K562 (cell line): ENCODE results near the gene SERPINE3. TPM values are rescaled to one million over a fixed set of nuclear protein-coding genes. Genes with fewer than 3 reads are reported as not detected.

Source experiments
- ATAC-seq: fragments of 200-7000 bp; cut with Tn5 transposase; 3 replicates; pipeline ENCODE4 v1.9.1; 2020; ENCODE audit warnings: moderate library complexity
- BruUV-seq: library from RNA; stranded (reverse); fragments of 400-500 nt; replicated peaks from 2 replicates; lab custom pipeline; 2021; lab: Mats Ljungman, UMichigan
- CTCF ChIA-PET: fragments of 300-600 bp; formaldehyde crosslinking; extraction: SDS; loops from one replicate; lab custom pipeline; 2021; ENCODE audit warnings: low intra/inter-chr PET ratio; lab: Yijun Ruan, JAX
- POLR2A ChIA-PET: fragments of 300-600, 350-650 bp; sonication (Branson Sonifier 250); formaldehyde crosslinking; extraction: SDS; loops from one replicate; lab custom pipeline; 2021; ENCODE audit warnings: antibody characterized with exemption, inconsistent platforms; lab: Yijun Ruan, JAX
- DNase-seq, 4 experiments: peaks; one replicate each; pipeline versions ENCODE4 v3.0.0 to v3.0.0-alpha.2; 2011 to 2018; ENCODE audit warnings: low spot score in 3 of 4, mixed read lengths in 3 of 4; ENCODE audit errors: extremely low read depth in 1 of 4
- FAIRE-seq: peaks from 2 replicates; lab custom pipeline; 2011; peaks lifted over from hg19 to GRCh38; lab: Jason Lieb, UNC
- H2AFZ ChIP-seq: 2 replicates; pipeline ENCODE4 v1.6.0; 2011; ENCODE audit warnings: low read depth, low read length, control low read depth, inconsistent platforms
- H3K27ac ChIP-seq: fragments of 200-600 bp; 3 replicates; pipeline ENCODE4 v1.8.0; 2011; ENCODE audit warnings: low read depth, mild to moderate bottlenecking, control low read depth, inconsistent platforms, low read length, moderate library complexity, mixed read lengths; ENCODE audit errors: extremely low read depth
- H3K27me3 ChIP-seq, 2 experiments: fragments of 300-600 bp in 1 of 2; 2 replicates in 1 of 2; 3 replicates in 1 of 2; pipeline versions ENCODE4 v1.6.0 to v1.8.0; 2011; ENCODE audit warnings: inconsistent platforms in 2 of 2, low read length in 2 of 2, mild to moderate bottlenecking in 1 of 2, mixed read lengths in 1 of 2, moderate library complexity in 1 of 2; ENCODE audit not compliant: control insufficient read depth in 2 of 2, insufficient read depth in 2 of 2
- H3K36me3 ChIP-seq: fragments of 300-600 bp; 3 replicates; pipeline ENCODE4 v1.8.0; 2011; ENCODE audit warnings: mild to moderate bottlenecking, low read length, inconsistent platforms; ENCODE audit not compliant: control insufficient read depth, insufficient read depth
- H3K4me1 ChIP-seq, 2 experiments: fragments of 200-600 bp in 1 of 2; replicated peaks in 1 of 2; 2 replicates in 1 of 2; 3 replicates in 1 of 2; pipeline versions ENCODE4 v1.5.1 to v1.8.0; 2011; ENCODE audit warnings: inconsistent platforms in 2 of 2, low read length in 2 of 2, mild to moderate bottlenecking in 1 of 2, mixed read lengths in 1 of 2, moderate library complexity in 1 of 2; ENCODE audit not compliant: control insufficient read depth in 2 of 2, insufficient read depth in 2 of 2
- H3K4me2 ChIP-seq: 2 replicates; pipeline ENCODE4 v1.6.1; 2011; ENCODE audit warnings: low read length, control low read depth, inconsistent platforms, mixed read lengths; ENCODE audit not compliant: insufficient read depth
- H3K4me3 ChIP-seq: fragments of 200-600 bp; sonication (generic), shearing (Covaris generic); 2 replicates; pipeline ENCODE4 v1.5.1; 2016; ENCODE audit warnings: control low read depth, inconsistent platforms
- H3K79me2 ChIP-seq: fragments of 200-600 bp; 3 replicates; pipeline ENCODE4 v1.8.0; 2011; ENCODE audit warnings: low read length, inconsistent platforms; ENCODE audit not compliant: control insufficient read depth, insufficient read depth
- H3K9ac ChIP-seq, 2 experiments: 2 replicates each; pipeline versions ENCODE4 v1.6.0 to v1.6.1; 2011; ENCODE audit warnings: low read depth in 2 of 2, low read length in 2 of 2, control low read depth in 1 of 2, inconsistent platforms in 1 of 2, mild to moderate bottlenecking in 1 of 2, mixed read lengths in 1 of 2; ENCODE audit not compliant: insufficient read depth in 1 of 2
- H3K9me1 ChIP-seq: one replicate; pipeline ENCODE4 v1.6.0; 2011; ENCODE audit warnings: inconsistent platforms, mild to moderate bottlenecking, low read length, moderate library complexity; ENCODE audit not compliant: control insufficient read depth, insufficient read depth
- H3K9me3 ChIP-seq: replicated peaks from 2 replicates; pipeline ENCODE4 v1.5.1; 2011; ENCODE audit warnings: low read depth, low read length, inconsistent platforms; ENCODE audit not compliant: control insufficient read depth, insufficient read depth
- H4K20me1 ChIP-seq: replicated peaks from 2 replicates; pipeline ENCODE4 v1.6.1; 2011; ENCODE audit warnings: low read length, inconsistent platforms, mixed read lengths; ENCODE audit not compliant: control insufficient read depth, insufficient read depth
- ATF7 ChIP-seq: fragments of 450-650 bp; IDR thresholded peaks from 2 replicates; pipeline ENCODE4 v1.7.1; 2014; ENCODE audit warnings: mild to moderate bottlenecking, moderate library complexity
- BMI1 ChIP-seq: fragments of 150-350 bp; IDR thresholded peaks from 2 replicates; pipeline ENCODE4 v1.6.1; 2014; ENCODE audit warnings: low read length
- EHMT2 ChIP-seq: fragments of 450-650 bp; IDR thresholded peaks from 2 replicates; pipeline ENCODE4 v1.6.1; 2018; ENCODE audit warnings: antibody characterized with exemption
- PML ChIP-seq: IDR thresholded peaks from 2 replicates; pipeline ENCODE4 v1.6.1; 2012; ENCODE audit warnings: low read length, inconsistent platforms
- ZFX ChIP-seq: sonication (generic); formaldehyde crosslinking; IDR thresholded peaks from 2 replicates; pipeline ENCODE4 v1.8.0; 2022; ENCODE audit warnings: mild to moderate bottlenecking, missing genetic modification reagents, moderate library complexity
- ZNF407 ChIP-seq: fragments of 450-650 bp; IDR thresholded peaks from 2 replicates; pipeline ENCODE4 v1.6.1; 2016; ENCODE audit warnings: low read depth
- ZNF644 ChIP-seq: fragments of 200-800 bp; sonication (Bioruptor generic); IDR thresholded peaks from 2 replicates; pipeline ENCODE4 v1.6.1; 2016; ENCODE audit warnings: low read depth, missing genetic modification characterization, missing compliant biosample characterization
- in situ Hi-C: fragments of 300-500 bp; cut with MboI; formaldehyde crosslinking; loops from 4 replicates; pipeline ENCODE4 v1.15.0; 2018; ENCODE audit warnings: inconsistent platforms, mixed read lengths
- intact Hi-C: fragments of 100-400 bp; cut with micrococcal nuclease; formaldehyde crosslinking; loops from 2 replicates; pipeline ENCODE4 v1.14.2; 2022
- polyA plus RNA-seq, 8 experiments: library from polyadenylated mRNA; depleted of rRNA in 4 of 8; stranded (reverse) in 5 of 8; unstranded in 3 of 8; fragments of >200 nt; fragmentation: Nextera tagmentation in 2 of 8; fragmentation: Illumina TruSeq in 1 of 8; extraction: Ambion mirVana in 2 of 8; extraction: Trizol in 1 of 8; gene quantifications; 2 replicates each; pipeline versions ENCODE4 v1.2.1 to v1.2.3, GENCODE V29; 2011 to 2014; ENCODE audit warnings: inconsistent platforms in 1 of 8, missing spikeins in 1 of 8
- total RNA-seq, 7 experiments: library from RNA; depleted of rRNA in 6 of 7; stranded (reverse); fragments of >200 nt in 6 of 7; fragmentation: Illumina TruSeq in 2 of 7; extraction: Trizol in 2 of 7; gene quantifications; 2 replicates each; pipeline versions ENCODE4 v1.2.1 to v1.2.3, GENCODE V29; 2011 to 2021; ENCODE audit warnings: low replicate concordance in 1 of 7
- TF ChIP-seq, protein P1 (sequence below): fragments of 450-650 bp; IDR thresholded peaks from 2 replicates; pipeline ENCODE4 v1.6.1; 2014; ENCODE audit warnings: low read depth, mild to moderate bottlenecking, moderate library complexity, borderline replicate concordance
- TF ChIP-seq, protein P2 (sequence below): fragments of 250-450 bp; sonication (Bioruptor Pico); IDR thresholded peaks from 2 replicates; pipeline ENCODE4 v1.5.0; 2021; ENCODE audit warnings: mild to moderate bottlenecking, borderline replicate concordance
- TF ChIP-seq, protein P3 (sequence below): fragments of 250-450 bp; sonication (Bioruptor Pico); IDR thresholded peaks from 2 replicates; pipeline ENCODE4 v1.8.0; 2022; ENCODE audit warnings: moderate library complexity, mild to moderate bottlenecking, inconsistent platforms

Gene SERPINE3
- total and polyA plus RNA-seq, 9 of the 15 experiments (the other 6 are each of a cell fraction or from before 2014, with no cell fraction given): not detected

GRCh38 chr13:51394724-51395123 lies 55.2 kb downstream of the SERPINE3 start:
- ATAC-seq: no peak
- CTCF ChIA-PET: no interaction called here
- POLR2A ChIA-PET: interaction anchor here (1.0 kb wide), 1 partner anchor 58 kb away, joined by 3 read pairs; the partner anchor contains the start of gene INTS6
- TF ChIP-seq ZNF644: no peak
- TF ChIP-seq EHMT2: no peak
- TF ChIP-seq ZFX (CRISPR knock-in tag): no peak
- TF ChIP-seq, protein P1, sequence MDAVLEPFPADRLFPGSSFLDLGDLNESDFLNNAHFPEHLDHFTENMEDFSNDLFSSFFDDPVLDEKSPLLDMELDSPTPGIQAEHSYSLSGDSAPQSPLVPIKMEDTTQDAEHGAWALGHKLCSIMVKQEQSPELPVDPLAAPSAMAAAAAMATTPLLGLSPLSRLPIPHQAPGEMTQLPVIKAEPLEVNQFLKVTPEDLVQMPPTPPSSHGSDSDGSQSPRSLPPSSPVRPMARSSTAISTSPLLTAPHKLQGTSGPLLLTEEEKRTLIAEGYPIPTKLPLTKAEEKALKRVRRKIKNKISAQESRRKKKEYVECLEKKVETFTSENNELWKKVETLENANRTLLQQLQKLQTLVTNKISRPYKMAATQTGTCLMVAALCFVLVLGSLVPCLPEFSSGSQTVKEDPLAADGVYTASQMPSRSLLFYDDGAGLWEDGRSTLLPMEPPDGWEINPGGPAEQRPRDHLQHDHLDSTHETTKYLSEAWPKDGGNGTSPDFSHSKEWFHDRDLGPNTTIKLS: no peak
- TF ChIP-seq PML: no peak
- TF ChIP-seq, protein P2, sequence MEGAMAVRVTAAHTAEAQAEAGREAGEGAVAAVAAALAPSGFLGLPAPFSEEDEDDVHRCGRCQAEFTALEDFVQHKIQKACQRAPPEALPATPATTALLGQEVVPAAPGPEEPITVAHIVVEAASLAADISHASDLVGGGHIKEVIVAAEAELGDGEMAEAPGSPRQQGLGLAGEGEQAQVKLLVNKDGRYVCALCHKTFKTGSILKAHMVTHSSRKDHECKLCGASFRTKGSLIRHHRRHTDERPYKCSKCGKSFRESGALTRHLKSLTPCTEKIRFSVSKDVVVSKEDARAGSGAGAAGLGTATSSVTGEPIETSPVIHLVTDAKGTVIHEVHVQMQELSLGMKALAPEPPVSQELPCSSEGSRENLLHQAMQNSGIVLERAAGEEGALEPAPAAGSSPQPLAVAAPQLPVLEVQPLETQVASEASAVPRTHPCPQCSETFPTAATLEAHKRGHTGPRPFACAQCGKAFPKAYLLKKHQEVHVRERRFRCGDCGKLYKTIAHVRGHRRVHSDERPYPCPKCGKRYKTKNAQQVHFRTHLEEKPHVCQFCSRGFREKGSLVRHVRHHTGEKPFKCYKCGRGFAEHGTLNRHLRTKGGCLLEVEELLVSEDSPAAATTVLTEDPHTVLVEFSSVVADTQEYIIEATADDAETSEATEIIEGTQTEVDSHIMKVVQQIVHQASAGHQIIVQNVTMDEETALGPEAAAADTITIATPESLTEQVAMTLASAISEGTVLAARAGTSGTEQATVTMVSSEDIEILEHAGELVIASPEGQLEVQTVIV (CRISPR knock-in tag): no peak
- TF ChIP-seq, protein P3, sequence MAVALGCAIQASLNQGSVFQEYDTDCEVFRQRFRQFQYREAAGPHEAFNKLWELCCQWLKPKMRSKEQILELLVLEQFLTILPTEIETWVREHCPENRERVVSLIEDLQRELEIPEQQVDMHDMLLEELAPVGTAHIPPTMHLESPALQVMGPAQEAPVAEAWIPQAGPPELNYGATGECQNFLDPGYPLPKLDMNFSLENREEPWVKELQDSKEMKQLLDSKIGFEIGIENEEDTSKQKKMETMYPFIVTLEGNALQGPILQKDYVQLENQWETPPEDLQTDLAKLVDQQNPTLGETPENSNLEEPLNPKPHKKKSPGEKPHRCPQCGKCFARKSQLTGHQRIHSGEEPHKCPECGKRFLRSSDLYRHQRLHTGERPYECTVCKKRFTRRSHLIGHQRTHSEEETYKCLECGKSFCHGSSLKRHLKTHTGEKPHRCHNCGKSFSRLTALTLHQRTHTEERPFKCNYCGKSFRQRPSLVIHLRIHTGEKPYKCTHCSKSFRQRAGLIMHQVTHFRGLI (CRISPR knock-in tag): no peak
- no peak for TF ChIP-seq BMI1
- no peak for TF ChIP-seq ATF7
- TF ChIP-seq ZNF407: no peak

More at GRCh38 chr13:51394724-51395123, 55.2 kb downstream of the SERPINE3 start:
- intact Hi-C loops (no loop called here), in situ Hi-C loops (no loop called here)
- Histone ChIP-seq H3K9me3 (no peaks in the 10 kb centered on the region), H3K9ac (no peak overlapping the region), H3K27ac (no peak overlapping the region), H3K4me2 (no peak overlapping the region), H2AFZ (no peak overlapping the region), H3K4me3 (no peak overlapping the region), H3K79me2 (peaks cover 57% of the 10 kb centered on the region), H3K9me1 (no peaks in the 10 kb centered on the region), H4K20me1 (no peaks in the 10 kb centered on the region), H3K27me3 (no peaks in the 10 kb centered on the region), H3K36me3 (peaks cover 11% of the 10 kb centered on the region; the same call in 2 of the 3 replicates), H3K4me1 (peaks cover 0 to 4% of the 10 kb centered on the region in 2 experiments; a peak in 1 of 5 replicates)
- no peak for FAIRE-seq
- DNase-seq: no peak
- no TSS peak for BruUV-seq
